ENCODE results near the gene INTS4. TPM values are rescaled to one million over a fixed set of nuclear protein-coding genes. Genes with fewer than 3 reads are reported as not detected.

INTS4 gene
- total and polyA plus RNA-seq, 2 of the 8 experiments (the other 6 are each of a cell fraction or from before 2014, with no cell fraction given), result 27.0 to 31.3 TPM

DNA sequence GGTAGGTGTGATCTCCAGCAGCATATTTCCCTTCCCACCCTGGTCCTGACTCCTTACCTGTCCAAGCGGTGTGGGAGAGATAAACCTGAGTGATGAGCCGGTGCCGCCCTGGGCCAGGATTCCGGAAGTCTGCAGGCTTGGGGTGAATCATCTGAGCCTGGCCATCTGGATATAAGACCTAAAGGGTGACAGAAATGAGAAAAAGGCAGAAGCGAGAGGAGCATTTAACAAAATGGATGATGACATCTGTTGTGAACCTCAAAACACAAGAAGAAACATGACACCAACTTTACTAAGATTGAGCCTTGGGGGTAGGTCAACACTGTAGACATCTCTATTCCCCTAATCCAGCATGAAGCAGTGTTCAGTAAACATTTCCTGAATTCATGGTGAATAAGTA, 110.7 kb downstream of the INTS4 start:
- CTCF ChIA-PET (ENCODE audit: partially characterized antibody), result interaction anchor here (0.6 kb wide), 1 partner anchor 88 kb away, joined by 3 read pairs; no protein-coding TSS in a partner anchor
- Histone ChIP-seq H3K79me1 (ENCODE audit: low read depth, low read length) (no peaks in the 10 kb centered on the region), H3K4me1 (replicated peaks in 1 of 4; ENCODE audit: control insufficient read depth in 3 of 4, insufficient read depth in 4 of 4, low read length in 3 of 4) (no peaks in the 10 kb centered on the region), H3K23ac (ENCODE audit: insufficient read length) (no peak overlapping the region), H2BK15ac (ENCODE audit: low read length) (no peak overlapping the region), H3K56ac (replicated peaks; ENCODE audit: insufficient read length, low read depth, low read length) (no peak overlapping the region), H2BK20ac (ENCODE audit: low read length) (no peak overlapping the region), H2AFZ (ENCODE audit: low read length) (no peak overlapping the region), H3K27me3 (replicated peaks in 1 of 4; ENCODE audit: control insufficient read depth in 3 of 4, extremely low read depth in 1 of 4, insufficient read depth in 3 of 4, low read length in 3 of 4) (no peaks in the 10 kb centered on the region), H4K8ac (ENCODE audit: extremely low read depth, insufficient read depth, low read length) (no peak overlapping the region), H3K4ac (replicated peaks; ENCODE audit: insufficient read length, low read depth, low read length) (no peak overlapping the region), H4K20me1 (replicated peaks in 1 of 2; ENCODE audit: control insufficient read depth in 1 of 2, insufficient read depth in 2 of 2, low read length in 2 of 2) (no peaks in the 10 kb centered on the region), H3K4me2 (ENCODE audit: insufficient read depth in 1 of 2, low read depth in 2 of 2, low read length in 2 of 2) (no peak overlapping the region), H2BK12ac (ENCODE audit: low read depth, low read length) (no peak overlapping the region), H3K79me2 (ENCODE audit: control insufficient read depth in 1 of 2, insufficient read depth in 2 of 2, low read length in 2 of 2) (no peaks in the 10 kb centered on the region), H4K5ac (ENCODE audit: insufficient read length, low read depth, low read length) (no peak overlapping the region), H3K4me3 (ENCODE audit: extremely low read depth in 1 of 4, insufficient read depth in 2 of 4, low read depth in 3 of 4, low read length in 4 of 4) (no peak overlapping the region), H4K91ac (replicated peaks; ENCODE audit: insufficient read length, low read length) (no peak overlapping the region), H3K14ac (ENCODE audit: insufficient read length) (no peak overlapping the region), H3K9me3 (ENCODE audit: insufficient read depth in 2 of 2, low read depth in 1 of 2, low read length in 1 of 2) (no peaks in the 10 kb centered on the region), H3K27ac (ENCODE audit: low read depth, low read length) (no peak overlapping the region), H3K18ac (ENCODE audit: extremely low read depth, low read length) (no peak overlapping the region), H3K9ac (replicated peaks in 1 of 4; ENCODE audit: extremely low read depth in 1 of 4, low read depth in 3 of 4, low read length in 3 of 4) (no peak overlapping the region), H2BK5ac (ENCODE audit: low read depth, low read length) (no peak overlapping the region), H2BK120ac (replicated peaks; ENCODE audit: low read depth, low read length) (no peak overlapping the region), H3K23me2 (ENCODE audit: low read depth, low read length) (no peaks in the 10 kb centered on the region), H3K36me3 (ENCODE audit: control insufficient read depth in 2 of 4, insufficient read depth in 4 of 4, low read length in 3 of 4) (peaks cover 0 to 5% (median 1%) of the 10 kb centered on the region in 4 experiments; a peak in 5 of 8 replicates), H2AK5ac (ENCODE audit: low read depth, low read length) (no peak overlapping the region)
- 86% methylated on average over 5 of the region's 5 CpGs; no CpG with 5 or more reads in 1 of the 2 experiments for WGBS, 2 experiments (ENCODE audit: extremely low coverage in 1 of 2, insufficient coverage in 1 of 2, insufficient read length in 1 of 2, insufficient replicate concordance in 2 of 2, low coverage in 1 of 2, low lambda C conversion rate in 2 of 2, missing lambda C conversion rate in 1 of 2)
- no peak for TF ChIP-seq CREB1 (IDR thresholded peaks at IDR 0.05)
- TF ChIP-seq ASH2L (IDR thresholded peaks at IDR 0.05; ENCODE audit: low read length), result no peak
- no peak for TF ChIP-seq SRF (IDR thresholded peaks at IDR 0.05; ENCODE audit: low read depth, low read length)
- TF ChIP-seq KDM4A (IDR thresholded peaks at IDR 0.05; ENCODE audit: low read depth, low read length, severe bottlenecking), result no peak
- TF ChIP-seq CHD1 (IDR thresholded peaks at IDR 0.05; ENCODE audit: low read depth, low read length), result no peak
- DNase-seq (ENCODE audit: low read depth in 1 of 2, low spot score in 2 of 2) (no peak), FAIRE-seq (no peak)
- POLR2A ChIA-PET (ENCODE audit: partially characterized antibody), result no interaction called here
